Naive thymus-derived CD4-positive, alpha-beta T cell (primary cell): ENCODE measurements around the gene C1orf52. TPM values are rescaled to one million over a fixed set of nuclear protein-coding genes. Genes with fewer than 3 reads are reported as not detected.

ENCODE experiments used
- ATAC-seq: fragments of 150-1000 bp; cut with Tn5 transposase; 2 replicates; pipeline ENCODE4 v1.10.0; 2021; ENCODE audit warnings: mild to moderate bottlenecking, moderate library complexity
- CTCF ChIA-PET: fragments of 350-600 bp; sonication (Branson Sonifier 250); formaldehyde crosslinking; loops from one replicate; lab custom pipeline; 2021; ENCODE audit warnings: antibody characterized with exemption; lab: Charles Lee
- POLR2A ChIA-PET: fragments of 350-600 bp; sonication (Branson Sonifier 250); formaldehyde crosslinking; loops from one replicate; lab custom pipeline; 2021; ENCODE audit warnings: antibody characterized with exemption, inconsistent platforms; lab: Charles Lee
- DNase-seq, 9 donors: peaks; one replicate each; pipeline versions ENCODE4 v3.0.0 to v3.0.0-alpha.2; 2020 to 2022; ENCODE audit warnings: mixed read lengths in 1 of 9
- H3K27ac ChIP-seq: one replicate; pipeline ENCODE4 v1.7.0; 2013; ENCODE audit warnings: mild to moderate bottlenecking, low read depth, low read length, moderate library complexity
- H3K27me3 ChIP-seq, 2 donors: one replicate each; pipeline ENCODE4 v1.7.0; 2013; ENCODE audit warnings: low read length in 2 of 2, mild to moderate bottlenecking in 2 of 2, moderate library complexity in 2 of 2; ENCODE audit not compliant: control insufficient read depth in 2 of 2, insufficient read depth in 2 of 2
- H3K36me3 ChIP-seq, 3 experiments: 1 replicate in 2 of 3; 2 replicates in 1 of 3; pipeline ENCODE4 v1.7.0; 2013; ENCODE audit warnings: low read length in 3 of 3, mild to moderate bottlenecking in 3 of 3, moderate library complexity in 1 of 3; ENCODE audit not compliant: insufficient read depth in 3 of 3, control insufficient read depth in 2 of 3
- H3K4me1 ChIP-seq, 2 donors: one replicate each; pipeline ENCODE4 v1.7.0; 2013; ENCODE audit warnings: low read length in 2 of 2, mild to moderate bottlenecking in 2 of 2, moderate library complexity in 1 of 2; ENCODE audit not compliant: control insufficient read depth in 2 of 2, insufficient read depth in 2 of 2
- H3K4me3 ChIP-seq: 2 replicates; pipeline ENCODE4 v1.7.0; 2013; ENCODE audit warnings: mild to moderate bottlenecking, low read length
- H3K9me3 ChIP-seq, 3 experiments: 1 replicate in 2 of 3; 2 replicates in 1 of 3; pipeline ENCODE4 v1.7.0; 2013; ENCODE audit warnings: low read length in 3 of 3; ENCODE audit not compliant: control insufficient read depth in 2 of 3
- H3K27ac Mint-ChIP-seq, 9 donors: one replicate each; pipeline ENCODE4 v1.8.0; 2020 to 2022; ENCODE audit warnings: mixed read lengths in 9 of 9, mild to moderate bottlenecking in 8 of 9, moderate library complexity in 5 of 9, inconsistent platforms in 2 of 9
- H3K27me3 Mint-ChIP-seq, 5 donors: one replicate each; pipeline ENCODE4 v1.8.0; 2021 to 2022; ENCODE audit warnings: mixed read lengths in 5 of 5, mild to moderate bottlenecking in 1 of 5
- H3K36me3 Mint-ChIP-seq, 5 donors: one replicate each; pipeline ENCODE4 v1.8.0; 2020 to 2022; ENCODE audit warnings: mixed read lengths in 5 of 5, mild to moderate bottlenecking in 3 of 5, inconsistent platforms in 1 of 5
- H3K4me1 Mint-ChIP-seq, 7 donors: one replicate each; pipeline ENCODE4 v1.8.0; 2020 to 2022; ENCODE audit warnings: mixed read lengths in 7 of 7, mild to moderate bottlenecking in 3 of 7, inconsistent platforms in 1 of 7
- H3K4me3 Mint-ChIP-seq, 10 donors: one replicate each; pipeline ENCODE4 v1.8.0; 2020 to 2022; ENCODE audit warnings: mild to moderate bottlenecking in 10 of 10, mixed read lengths in 10 of 10, moderate library complexity in 6 of 10, inconsistent platforms in 2 of 10
- H3K9me3 Mint-ChIP-seq, 11 donors: one replicate each; pipeline ENCODE4 v1.8.0; 2020 to 2022; ENCODE audit warnings: mixed read lengths in 11 of 11, mild to moderate bottlenecking in 4 of 11, inconsistent platforms in 1 of 11, moderate library complexity in 1 of 11
- intact Hi-C, 2 donors: fragments of 100-400 bp; cut with micrococcal nuclease; formaldehyde crosslinking; loops; one replicate each; pipeline ENCODE4 v1.15.1; 2023
- polyA plus RNA-seq, 2 donors: library from polyadenylated mRNA; unstranded; fragments of 300-500 nt; fragmentation: Illumina TruSeq; gene quantifications; one replicate each; pipeline ENCODE4 v1.2.3, GENCODE V29; 2021
- total RNA-seq, 6 experiments: library from RNA in 5 of 6; stranded (reverse) in 5 of 6; gene quantifications; 1 replicate in 5 of 6; 2 replicates in 1 of 6; pipeline ENCODE4 v1.2.3 and lab custom pipeline; 2021 to 2026

C1orf52 gene
- total and polyA plus RNA-seq, 7 experiments from 2014 or later: 25.7 to 55.4 (median 41.6) TPM

DNA sequence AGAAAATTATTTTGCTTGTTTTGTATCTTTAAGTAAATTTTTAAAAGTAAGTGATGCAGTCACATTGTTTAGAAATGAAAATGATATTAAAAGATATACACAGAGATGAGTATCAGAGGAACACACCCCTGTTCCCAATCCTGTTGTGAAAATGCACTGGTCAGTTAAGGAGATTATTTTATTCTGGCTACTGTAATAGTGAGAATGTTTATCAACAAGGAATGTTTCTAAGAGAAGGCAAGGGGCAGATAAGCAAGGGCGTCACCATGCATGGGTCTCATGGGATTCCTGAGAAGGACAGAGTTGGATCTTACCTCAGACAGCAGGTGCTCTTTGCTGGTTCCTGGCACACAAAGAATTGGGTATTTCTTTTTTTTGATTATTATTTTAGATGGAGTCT is 21.8 kb downstream of the C1orf52 start:
- peaks cover 0 to 10% of the 10 kb centered on the region in 2 donors for H3K4me1 ChIP-seq
- ATAC-seq: no peak
- peaks cover 0 to 12% (median 0%) of the 10 kb centered on the region in 5 donors for H3K27me3 Mint-ChIP-seq

DNA sequence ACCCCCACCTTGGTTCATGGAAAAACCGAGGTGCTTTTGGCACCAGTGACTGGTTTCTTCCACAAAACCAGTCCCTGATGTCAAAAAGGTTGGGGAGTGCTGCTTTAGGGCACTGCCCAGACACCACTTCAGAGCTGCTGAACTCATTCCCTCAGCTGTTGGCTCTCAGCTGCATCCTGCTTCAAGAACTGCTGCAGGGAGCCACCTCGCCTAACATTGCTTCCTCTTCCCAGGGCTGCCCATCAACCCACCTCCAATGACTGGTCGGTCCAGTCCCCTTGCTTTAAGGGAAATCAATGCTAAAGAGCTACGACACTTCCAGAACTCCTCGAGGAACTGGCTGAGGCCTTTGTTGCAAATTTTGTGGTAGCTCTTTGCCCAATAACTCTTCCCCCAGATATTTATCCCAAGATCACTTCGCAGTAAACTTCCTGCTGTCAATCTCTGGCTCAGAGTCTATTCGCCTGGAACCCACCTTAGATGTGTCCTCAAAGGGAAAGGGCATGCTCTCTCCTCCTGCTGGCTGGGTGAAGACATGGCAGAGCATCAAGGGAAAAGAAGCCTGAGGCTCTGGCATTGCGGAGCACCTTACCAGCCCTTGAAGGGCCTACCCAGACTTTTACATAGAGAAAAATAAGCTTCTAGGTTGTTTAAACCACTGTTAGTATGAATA is 29.0 kb downstream of the C1orf52 start:
- Mint-ChIP-seq H3K27ac (no peak overlapping the region), H3K27me3 (peaks cover 0 to 22% (median 0%) of the 10 kb centered on the region in 5 donors), H3K9me3 (no peaks in the 10 kb centered on the region), H3K4me3 (no peak overlapping the region), H3K36me3 (no peaks in the 10 kb centered on the region), H3K4me1 (peaks cover 0 to 4% (median 0%) of the 10 kb centered on the region in 7 donors)
- Histone ChIP-seq H3K27me3 (no peaks in the 10 kb centered on the region), H3K36me3 (no peaks in the 10 kb centered on the region), H3K4me1 (no peaks in the 10 kb centered on the region), H3K4me3 (no peak overlapping the region), H3K9me3 (no peaks in the 10 kb centered on the region), H3K27ac (no peak overlapping the region)
- peak; percentile 54 for ATAC-seq
- DNase-seq: peak in 2 of 9 donors; percentile 11 to 19
- CTCF ChIA-PET: interaction anchor here (0.8 to 1.9 kb wide), 5 partner anchors 29 to 285 kb away, joined by 3 to 7 read pairs (median 4); partner anchors contain the start of gene C1orf52
- intact Hi-C loops: loop anchor here in 1 of 2 donors (1.0 kb wide), 2 partner anchors 29 to 121 kb away; partner anchors contain the start of gene SYDE2
- POLR2A ChIA-PET: no interaction called here

More for the DNA sequence above, 21.8 kb downstream of the C1orf52 start:
- Mint-ChIP-seq H3K27ac (no peak overlapping the region), H3K36me3 (peaks cover 0 to 10% (median 3%) of the 10 kb centered on the region in 5 donors), H3K4me3 (no peak overlapping the region), H3K9me3 (peaks cover 0 to 3% (median 0%) of the 10 kb centered on the region in 11 donors), H3K4me1 (peaks cover 1 to 18% (median 17%) of the 10 kb centered on the region in 7 donors)
- Histone ChIP-seq H3K4me3 (no peak overlapping the region), H3K36me3 (no peaks in the 10 kb centered on the region), H3K27ac (no peak overlapping the region), H3K27me3 (no peaks in the 10 kb centered on the region), H3K9me3 (no peaks in the 10 kb centered on the region)
- DNase-seq: no peak
- CTCF ChIA-PET: no interaction called here
- POLR2A ChIA-PET: no interaction called here
- intact Hi-C loops: loop anchor here in 1 of 2 donors (5.0 kb wide), 1 partner anchor 35 kb away; the partner anchor contains the start of gene SYDE2

DNA sequence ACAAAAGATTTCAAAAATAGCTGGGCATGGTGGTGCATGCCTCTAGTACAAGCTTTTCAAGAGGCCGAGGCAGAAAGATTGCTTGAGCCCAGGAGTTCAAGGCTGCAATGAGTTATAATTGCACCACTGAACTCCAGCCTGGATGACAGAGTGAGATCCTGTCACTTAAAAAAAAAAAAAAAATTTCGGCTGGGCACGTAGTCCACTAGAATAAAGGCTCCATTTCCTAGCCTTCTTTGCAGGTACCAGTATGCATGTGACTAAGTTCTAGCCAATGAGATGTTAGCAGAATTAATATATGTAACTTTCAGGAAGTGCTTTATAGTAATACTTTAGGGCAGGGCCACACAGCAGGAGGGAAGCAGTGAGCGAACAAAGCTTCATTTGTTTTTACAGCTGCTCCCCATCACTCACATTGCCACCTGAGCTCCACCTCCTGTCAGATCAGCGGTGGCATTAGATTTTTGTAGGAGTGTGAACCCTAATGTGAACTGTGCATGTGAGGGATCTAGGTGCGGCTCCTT is 29.8 kb downstream of the C1orf52 start:
- intact Hi-C loops: loop anchor here in 1 of 2 donors (1.0 kb wide), 2 partner anchors 28 to 120 kb away; partner anchors contain the start of gene SYDE2
- no peak for ATAC-seq
- Mint-ChIP-seq H3K27ac (no peak overlapping the region), H3K9me3 (no peaks in the 10 kb centered on the region), H3K36me3 (no peaks in the 10 kb centered on the region), H3K4me1 (peaks cover 0 to 4% (median 0%) of the 10 kb centered on the region in 7 donors), H3K27me3 (peaks cover 0 to 27% (median 0%) of the 10 kb centered on the region in 5 donors), H3K4me3 (no peak overlapping the region)
- DNase-seq: no peak
- H3K36me3 ChIP-seq: no peaks in the 10 kb centered on the region
- ChIA-PET CTCF (interaction anchor here (1.1 to 1.9 kb wide), 3 partner anchors 31 to 285 kb away, joined by 3 to 7 read pairs (median 4); no protein-coding TSS in a partner anchor), POLR2A (no interaction called here)
- no peak overlapping the region for H3K27ac ChIP-seq
- H3K9me3 ChIP-seq: no peaks in the 10 kb centered on the region
- no peak overlapping the region for H3K4me3 ChIP-seq
- no peaks in the 10 kb centered on the region for H3K4me1 ChIP-seq
- no peaks in the 10 kb centered on the region for H3K27me3 ChIP-seq

- Mint-ChIP-seq H3K4me3 (no peak overlapping the region), H3K36me3 (no peaks in the 10 kb centered on the region), H3K27ac (no peak overlapping the region), H3K4me1 (peaks cover 0 to 4% (median 0%) of the 10 kb centered on the region in 7 donors), H3K9me3 (no peaks in the 10 kb centered on the region), H3K27me3 (peaks cover 0 to 26% (median 0%) of the 10 kb centered on the region in 5 donors)
- Histone ChIP-seq H3K36me3 (no peaks in the 10 kb centered on the region), H3K27ac (no peak overlapping the region), H3K27me3 (no peaks in the 10 kb centered on the region), H3K4me3 (no peak overlapping the region), H3K4me1 (no peaks in the 10 kb centered on the region), H3K9me3 (no peaks in the 10 kb centered on the region)
- no peak for DNase-seq
- ChIA-PET CTCF (interaction anchor here (1.9 kb wide), 1 partner anchor 119 kb away, joined by 7 read pairs; no protein-coding TSS in a partner anchor), POLR2A (no interaction called here)
- ATAC-seq: no peak
- intact Hi-C loops: no loop called here
Measured at GRCh38 chr1:85228972-85229371, 30.5 kb downstream of the C1orf52 start.

GRCh38 chr1:85225624-85226380 is 33.7 kb downstream of the C1orf52 start:
- H3K9me3 ChIP-seq: no peaks in the 10 kb centered on the region
- H3K9me3 Mint-ChIP-seq: no peaks in the 10 kb centered on the region
- H3K27ac ChIP-seq: no peak overlapping the region
- no peaks in the 10 kb centered on the region for H3K36me3 ChIP-seq
- ATAC-seq: no peak
- H3K27me3 Mint-ChIP-seq: peaks cover 0 to 29% (median 0%) of the 10 kb centered on the region in 5 donors
- peaks cover 0 to 4% (median 0%) of the 10 kb centered on the region in 7 donors for H3K4me1 Mint-ChIP-seq
- no peaks in the 10 kb centered on the region for H3K27me3 ChIP-seq
- intact Hi-C loops: no loop called here
- CTCF ChIA-PET: no interaction called here
- no peaks in the 10 kb centered on the region for H3K36me3 Mint-ChIP-seq
- no peak overlapping the region for H3K27ac Mint-ChIP-seq
- H3K4me1 ChIP-seq: no peaks in the 10 kb centered on the region
- POLR2A ChIA-PET: interaction anchor here (1.4 kb wide), 1 partner anchor 281 kb away, joined by 3 read pairs; no protein-coding TSS in a partner anchor
- DNase-seq: no peak
- H3K4me3 ChIP-seq: no peak overlapping the region
- H3K4me3 Mint-ChIP-seq: no peak overlapping the region
